Neutrophil (primary cell): ENCODE results near the gene DOCK4.

Experiments
- H3K27ac ChIP-seq: fragments of 200-600 bp; sonication (generic); 2 replicates; pipeline ENCODE4 v1.5.1; 2016; ENCODE audit warnings: mild to moderate bottlenecking, moderate library complexity
- H3K27me3 ChIP-seq: fragments of 200-600 bp; sonication (generic); 2 replicates; pipeline ENCODE4 v1.6.0; 2016; ENCODE audit warnings: mild to moderate bottlenecking
- H3K36me3 ChIP-seq: fragments of 200-600 bp; sonication (generic); 2 replicates; pipeline ENCODE4 v1.5.1; 2017
- H3K4me1 ChIP-seq, 2 experiments: fragments of 200-600 bp in 1 of 2; sonication (generic) in 1 of 2; 1 replicate in 1 of 2; 2 replicates in 1 of 2; pipeline versions ENCODE4 v1.5.1 to v1.6.1; 2013 to 2016; ENCODE audit warnings: low read depth in 1 of 2, low read length in 1 of 2, mild to moderate bottlenecking in 1 of 2, moderate library complexity in 1 of 2; ENCODE audit not compliant: control insufficient read depth in 1 of 2, insufficient read depth in 1 of 2
- H3K4me3 ChIP-seq, 2 experiments: fragments of 200-600 bp in 1 of 2; sonication (generic) in 1 of 2; 1 replicate in 1 of 2; 2 replicates in 1 of 2; pipeline ENCODE4 v1.5.1; 2013 to 2016; ENCODE audit warnings: low read depth in 1 of 2, low read length in 1 of 2, mild to moderate bottlenecking in 1 of 2, moderate library complexity in 1 of 2
- H3K9me3 ChIP-seq: fragments of 200-600 bp; sonication (generic); 2 replicates; pipeline ENCODE4 v1.5.1; 2016
- TF ChIP-seq, protein P1 (sequence below): fragments of 200-600 bp; sonication (generic); IDR thresholded peaks from 2 replicates; pipeline ENCODE4 v1.5.1; 2016; ENCODE audit warnings: antibody characterized with exemption

DOCK4 gene

GRCh38 chr7:111758332-111758731 is 447.9 kb downstream of the DOCK4 start:
- H3K9me3 ChIP-seq: no peaks in the 10 kb centered on the region
- H3K27me3 ChIP-seq: peaks cover 10% of the 10 kb centered on the region
- no peak overlapping the region for H3K4me3 ChIP-seq
- TF ChIP-seq, protein P1, sequence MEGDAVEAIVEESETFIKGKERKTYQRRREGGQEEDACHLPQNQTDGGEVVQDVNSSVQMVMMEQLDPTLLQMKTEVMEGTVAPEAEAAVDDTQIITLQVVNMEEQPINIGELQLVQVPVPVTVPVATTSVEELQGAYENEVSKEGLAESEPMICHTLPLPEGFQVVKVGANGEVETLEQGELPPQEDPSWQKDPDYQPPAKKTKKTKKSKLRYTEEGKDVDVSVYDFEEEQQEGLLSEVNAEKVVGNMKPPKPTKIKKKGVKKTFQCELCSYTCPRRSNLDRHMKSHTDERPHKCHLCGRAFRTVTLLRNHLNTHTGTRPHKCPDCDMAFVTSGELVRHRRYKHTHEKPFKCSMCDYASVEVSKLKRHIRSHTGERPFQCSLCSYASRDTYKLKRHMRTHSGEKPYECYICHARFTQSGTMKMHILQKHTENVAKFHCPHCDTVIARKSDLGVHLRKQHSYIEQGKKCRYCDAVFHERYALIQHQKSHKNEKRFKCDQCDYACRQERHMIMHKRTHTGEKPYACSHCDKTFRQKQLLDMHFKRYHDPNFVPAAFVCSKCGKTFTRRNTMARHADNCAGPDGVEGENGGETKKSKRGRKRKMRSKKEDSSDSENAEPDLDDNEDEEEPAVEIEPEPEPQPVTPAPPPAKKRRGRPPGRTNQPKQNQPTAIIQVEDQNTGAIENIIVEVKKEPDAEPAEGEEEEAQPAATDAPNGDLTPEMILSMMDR: no peak
- H3K36me3 ChIP-seq: no peaks in the 10 kb centered on the region
- H3K4me1 ChIP-seq: no peaks in the 10 kb centered on the region
- no peak overlapping the region for H3K27ac ChIP-seq

- H3K4me3 ChIP-seq: no peak overlapping the region
- TF ChIP-seq, protein P1: no peak
- H3K36me3 ChIP-seq: no peaks in the 10 kb centered on the region
- H3K4me1 ChIP-seq: no peaks in the 10 kb centered on the region
- H3K9me3 ChIP-seq: no peaks in the 10 kb centered on the region
- no peak overlapping the region for H3K27ac ChIP-seq
- H3K27me3 ChIP-seq: peaks cover 10% of the 10 kb centered on the region
Observed at GRCh38 chr7:111756687-111757178, 449.5 kb downstream of the DOCK4 start.

DNA sequence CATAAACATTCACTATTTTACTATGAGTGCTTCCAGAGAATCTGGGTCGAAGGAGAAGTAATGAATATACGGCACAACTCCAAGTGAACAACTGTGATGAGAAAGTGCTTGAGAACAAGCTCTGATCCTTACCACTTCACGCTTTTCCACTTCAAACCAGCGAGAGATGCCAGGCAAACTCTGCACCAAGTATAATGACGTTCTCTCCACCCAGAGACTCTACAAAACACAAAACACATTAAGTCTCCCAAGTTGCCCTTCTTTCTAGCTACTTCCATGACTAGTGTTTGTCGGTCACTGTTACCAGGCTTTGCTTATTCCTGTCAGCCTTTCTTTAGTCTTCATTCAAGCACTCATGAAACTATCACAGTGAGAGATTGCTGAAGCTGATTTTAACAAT is 450.8 kb downstream of the DOCK4 start:
- H3K4me3 ChIP-seq: no peak overlapping the region
- TF ChIP-seq, protein P1: no peak
- no peaks in the 10 kb centered on the region for H3K4me1 ChIP-seq
- H3K27me3 ChIP-seq: peaks cover 10% of the 10 kb centered on the region
- H3K9me3 ChIP-seq: no peaks in the 10 kb centered on the region
- no peaks in the 10 kb centered on the region for H3K36me3 ChIP-seq
- no peak overlapping the region for H3K27ac ChIP-seq

DNA sequence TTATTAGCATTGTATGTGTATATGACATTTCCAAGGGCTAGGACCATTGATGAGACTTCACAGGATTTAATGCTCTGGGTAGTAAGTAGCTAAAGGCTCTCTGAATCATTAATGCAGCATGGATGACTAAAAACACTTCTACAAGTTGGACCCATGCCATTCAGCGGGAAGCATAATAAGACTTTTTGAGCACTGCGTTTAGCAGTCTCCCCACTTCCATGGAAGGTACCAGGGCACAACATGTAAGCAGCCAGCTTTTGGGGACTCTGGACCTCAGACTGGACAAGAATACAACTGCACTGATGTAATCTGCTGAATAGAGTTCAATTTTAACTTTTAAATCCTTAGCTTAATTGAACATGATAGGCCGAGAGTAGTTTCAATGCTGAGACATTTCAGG is 452.2 kb downstream of the DOCK4 start:
- no peak overlapping the region for H3K27ac ChIP-seq

GRCh38 chr7:111752022-111752582 is 454.1 kb downstream of the DOCK4 start:
- Histone ChIP-seq H3K9me3 (no peaks in the 10 kb centered on the region), H3K36me3 (no peaks in the 10 kb centered on the region), H3K4me3 (no peak overlapping the region), H3K27me3 (peaks cover 5% of the 10 kb centered on the region), H3K27ac (no peak overlapping the region), H3K4me1 (no peaks in the 10 kb centered on the region)
- TF ChIP-seq, protein P1: peak; percentile 66

More for the DNA sequence above, 452.2 kb downstream of the DOCK4 start:
- TF ChIP-seq, protein P1: no peak
- Histone ChIP-seq H3K4me1 (no peaks in the 10 kb centered on the region), H3K27me3 (peaks cover 10% of the 10 kb centered on the region), H3K36me3 (no peaks in the 10 kb centered on the region), H3K9me3 (no peaks in the 10 kb centered on the region), H3K4me3 (no peak overlapping the region)
